ENCODE measurements around the gene HOMER2.
"Not testable (repeated sequence)": the region's sequence is repeated elsewhere in the genome, so short reads cannot be mapped to it uniquely, and the experiment has no call there.

The HOMER2 gene

DNA sequence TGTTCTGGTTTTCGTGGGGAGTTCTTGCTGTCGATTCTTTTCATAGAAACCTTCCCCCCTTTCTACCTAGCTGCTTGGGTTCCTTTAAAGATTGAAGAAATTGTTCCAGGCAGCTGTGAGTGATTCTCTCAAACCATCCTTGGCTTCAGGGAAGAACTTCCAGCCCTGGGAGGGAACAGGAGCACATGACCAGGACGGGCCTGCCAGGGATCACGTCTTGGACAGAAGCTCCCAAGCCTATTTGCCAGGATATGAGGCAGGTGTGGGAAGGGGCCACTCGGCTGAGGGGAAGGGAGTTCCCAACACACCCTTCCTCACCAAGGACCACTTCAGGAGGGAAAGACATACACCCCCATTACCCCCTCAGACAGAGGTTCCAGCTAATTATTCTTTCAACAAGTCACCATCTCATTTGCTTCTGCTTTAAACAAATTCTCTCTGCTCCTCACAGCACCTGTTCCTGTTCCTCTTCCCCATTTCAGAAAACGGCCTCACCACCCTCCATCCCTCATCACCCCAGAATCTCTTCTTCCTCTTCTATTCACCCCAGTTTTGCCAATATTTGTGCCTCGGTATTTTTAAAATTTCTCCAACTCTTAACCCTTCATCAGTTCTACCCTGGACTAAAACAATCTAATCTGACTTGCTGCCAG, 80.6 kb downstream of the HOMER2 start:
- no peaks in the 10 kb centered on the region for H3K27me3 ChIP-seq (ENCODE audit: insufficient read depth, poor library complexity, severe bottlenecking)
- H3K4me3 ChIP-seq (ENCODE audit: severe bottlenecking): no peak overlapping the region
- TF ChIP-seq, protein P1, sequence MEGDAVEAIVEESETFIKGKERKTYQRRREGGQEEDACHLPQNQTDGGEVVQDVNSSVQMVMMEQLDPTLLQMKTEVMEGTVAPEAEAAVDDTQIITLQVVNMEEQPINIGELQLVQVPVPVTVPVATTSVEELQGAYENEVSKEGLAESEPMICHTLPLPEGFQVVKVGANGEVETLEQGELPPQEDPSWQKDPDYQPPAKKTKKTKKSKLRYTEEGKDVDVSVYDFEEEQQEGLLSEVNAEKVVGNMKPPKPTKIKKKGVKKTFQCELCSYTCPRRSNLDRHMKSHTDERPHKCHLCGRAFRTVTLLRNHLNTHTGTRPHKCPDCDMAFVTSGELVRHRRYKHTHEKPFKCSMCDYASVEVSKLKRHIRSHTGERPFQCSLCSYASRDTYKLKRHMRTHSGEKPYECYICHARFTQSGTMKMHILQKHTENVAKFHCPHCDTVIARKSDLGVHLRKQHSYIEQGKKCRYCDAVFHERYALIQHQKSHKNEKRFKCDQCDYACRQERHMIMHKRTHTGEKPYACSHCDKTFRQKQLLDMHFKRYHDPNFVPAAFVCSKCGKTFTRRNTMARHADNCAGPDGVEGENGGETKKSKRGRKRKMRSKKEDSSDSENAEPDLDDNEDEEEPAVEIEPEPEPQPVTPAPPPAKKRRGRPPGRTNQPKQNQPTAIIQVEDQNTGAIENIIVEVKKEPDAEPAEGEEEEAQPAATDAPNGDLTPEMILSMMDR (IDR thresholded peaks at IDR 0.05; ENCODE audit: poor library complexity, severe bottlenecking): no peak

DNA sequence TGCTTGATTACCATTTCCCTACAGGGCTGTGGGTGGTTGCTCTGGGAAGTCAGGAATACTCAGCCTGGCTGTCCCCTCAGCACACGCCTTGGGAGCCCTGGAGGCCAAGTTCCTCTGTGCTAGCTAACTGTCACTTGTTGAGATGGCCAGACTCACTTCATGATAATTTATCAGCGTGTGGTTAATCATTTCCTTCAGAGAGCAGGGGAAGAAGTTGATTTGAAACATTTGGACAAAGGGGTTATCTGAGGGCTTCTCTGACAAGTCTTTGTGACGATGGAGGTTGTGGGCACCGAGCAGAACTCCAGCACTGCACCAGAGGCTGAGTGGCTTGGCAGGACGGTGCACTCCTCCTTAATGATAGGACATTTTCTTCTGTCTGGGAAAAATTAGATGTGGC, 81.2 kb downstream of the HOMER2 start:
- no peak overlapping the region for H3K27ac ChIP-seq (ENCODE audit: poor library complexity, severe bottlenecking)
- DNase-seq (ENCODE audit: low spot score) (no peak), ATAC-seq (ENCODE audit: low read depth) (no peak)
- H3K27me3 ChIP-seq (ENCODE audit: insufficient read depth, poor library complexity, severe bottlenecking): no peaks in the 10 kb centered on the region
- TF ChIP-seq, protein P1 (IDR thresholded peaks at IDR 0.05; ENCODE audit: poor library complexity, severe bottlenecking): no peak
- no peaks in the 10 kb centered on the region for H3K4me1 ChIP-seq (ENCODE audit: insufficient read depth, poor library complexity, severe bottlenecking)
- H3K36me3 ChIP-seq (ENCODE audit: low read depth): 0 out of 2 replicates have a peak, but pooled peaks cover 3% of the 10 kb centered on the region
- H3K9me3 ChIP-seq (ENCODE audit: severe bottlenecking): no peaks in the 10 kb centered on the region
- no peak overlapping the region for H3K4me3 ChIP-seq (ENCODE audit: severe bottlenecking)

More for the DNA sequence above, 80.6 kb downstream of the HOMER2 start:
- DNase-seq (ENCODE audit: low spot score) (peak; percentile 29), ATAC-seq (ENCODE audit: low read depth) (no peak)
- H3K36me3 ChIP-seq (ENCODE audit: low read depth): 0 out of 2 replicates have a peak, but pooled peaks cover 3% of the 10 kb centered on the region
- H3K9me3 ChIP-seq (ENCODE audit: severe bottlenecking): no peaks in the 10 kb centered on the region
- no peaks in the 10 kb centered on the region for H3K4me1 ChIP-seq (ENCODE audit: insufficient read depth, poor library complexity, severe bottlenecking)
- no peak overlapping the region for H3K27ac ChIP-seq (ENCODE audit: poor library complexity, severe bottlenecking)

DNA sequence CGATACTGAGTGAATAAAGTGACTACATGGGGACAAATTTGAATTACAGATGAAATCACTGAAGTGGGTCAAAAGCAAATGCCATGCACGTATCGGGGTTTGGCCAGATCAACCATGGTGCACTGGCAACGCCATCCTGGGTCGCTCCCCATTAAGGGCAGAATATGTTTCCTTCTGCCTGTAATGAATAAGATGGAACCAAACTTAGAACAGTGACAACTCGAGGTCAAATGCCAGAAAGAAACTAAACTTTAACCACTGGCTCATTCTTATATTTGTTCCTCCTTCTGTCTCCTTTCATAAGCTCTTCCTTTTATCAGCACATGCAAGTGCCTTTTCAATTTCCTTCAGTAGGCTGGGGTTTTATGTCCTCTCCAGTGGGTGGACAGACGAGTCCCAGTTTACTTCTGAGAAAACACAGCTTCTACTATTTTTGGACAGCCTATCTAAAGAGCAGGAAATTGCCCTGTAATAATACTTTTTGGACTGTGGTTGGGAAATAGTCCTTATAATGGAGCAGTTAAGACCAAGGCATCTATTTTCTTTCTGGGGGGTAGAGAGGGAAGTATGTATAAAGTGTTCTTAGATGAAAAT, 81.7 kb downstream of the HOMER2 start:
- no peaks in the 10 kb centered on the region for H3K27me3 ChIP-seq (ENCODE audit: insufficient read depth, poor library complexity, severe bottlenecking)
- 0 out of 2 replicates have a peak, but pooled peaks cover 3% of the 10 kb centered on the region for H3K36me3 ChIP-seq (ENCODE audit: low read depth)
- no peaks in the 10 kb centered on the region for H3K4me1 ChIP-seq (ENCODE audit: insufficient read depth, poor library complexity, severe bottlenecking)
- H3K27ac ChIP-seq (ENCODE audit: poor library complexity, severe bottlenecking): no peak overlapping the region
- no peaks in the 10 kb centered on the region for H3K9me3 ChIP-seq (ENCODE audit: severe bottlenecking)
- no peak for DNase-seq (ENCODE audit: low spot score)
- no peak overlapping the region for H3K4me3 ChIP-seq (ENCODE audit: severe bottlenecking)
- no peak for ATAC-seq (ENCODE audit: low read depth)
- TF ChIP-seq, protein P1 (IDR thresholded peaks at IDR 0.05; ENCODE audit: poor library complexity, severe bottlenecking): no peak

DNA sequence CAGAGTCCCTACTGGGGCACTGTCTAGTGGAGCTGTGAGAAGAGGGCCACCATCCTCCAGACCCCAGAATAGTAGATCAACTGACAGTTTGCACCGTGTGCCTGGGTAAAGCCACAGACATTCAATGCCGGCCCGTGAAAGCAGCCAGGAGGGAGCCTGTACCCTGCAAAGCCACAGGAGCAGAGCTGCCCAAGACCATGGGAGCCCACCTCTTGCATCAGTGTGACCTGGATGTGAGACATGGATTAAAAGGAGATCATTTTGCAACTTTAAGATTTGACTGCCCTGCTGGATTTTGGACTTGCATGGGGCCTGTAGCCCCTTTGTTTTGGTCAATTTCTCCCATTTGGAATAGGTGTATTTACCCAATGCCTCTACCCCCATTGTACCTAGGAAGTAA, 86.5 kb downstream of the HOMER2 start:
- H3K27me3 ChIP-seq (ENCODE audit: insufficient read depth, poor library complexity, severe bottlenecking); H3K27ac ChIP-seq (ENCODE audit: poor library complexity, severe bottlenecking); ATAC-seq (ENCODE audit: low read depth); H3K4me3 ChIP-seq (ENCODE audit: severe bottlenecking); H3K9me3 ChIP-seq (ENCODE audit: severe bottlenecking); H3K36me3 ChIP-seq (ENCODE audit: low read depth); DNase-seq (ENCODE audit: low spot score); H3K4me1 ChIP-seq (ENCODE audit: insufficient read depth, poor library complexity, severe bottlenecking): not testable (repeated sequence)

DNA sequence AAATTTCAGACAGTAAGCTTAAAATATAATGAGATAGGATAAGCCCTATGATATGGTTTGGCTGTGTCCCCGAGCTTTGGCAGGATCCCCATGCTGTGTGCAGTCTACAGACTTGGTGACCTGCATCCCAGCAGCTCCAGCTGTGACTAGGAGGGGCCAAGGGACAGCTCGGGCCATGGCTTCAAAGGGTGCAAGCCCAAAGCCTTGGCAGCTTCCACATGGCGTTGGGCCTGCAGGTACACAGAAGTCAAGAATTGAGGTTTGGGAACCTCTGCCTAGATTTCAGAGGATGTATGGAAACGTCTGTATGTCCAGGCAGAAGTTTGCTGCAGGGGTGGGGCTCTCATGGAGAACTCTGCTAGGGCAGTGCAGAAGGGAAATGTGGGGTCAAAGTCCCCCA, 86.9 kb downstream of the HOMER2 start:
- not testable (repeated sequence) for H3K27ac ChIP-seq (ENCODE audit: poor library complexity, severe bottlenecking); ATAC-seq (ENCODE audit: low read depth); H3K4me3 ChIP-seq (ENCODE audit: severe bottlenecking); H3K9me3 ChIP-seq (ENCODE audit: severe bottlenecking); H3K36me3 ChIP-seq (ENCODE audit: low read depth); H3K27me3 ChIP-seq (ENCODE audit: insufficient read depth, poor library complexity, severe bottlenecking); H3K4me1 ChIP-seq (ENCODE audit: insufficient read depth, poor library complexity, severe bottlenecking)
- peak; percentile 48 for DNase-seq (ENCODE audit: low spot score)

DNA sequence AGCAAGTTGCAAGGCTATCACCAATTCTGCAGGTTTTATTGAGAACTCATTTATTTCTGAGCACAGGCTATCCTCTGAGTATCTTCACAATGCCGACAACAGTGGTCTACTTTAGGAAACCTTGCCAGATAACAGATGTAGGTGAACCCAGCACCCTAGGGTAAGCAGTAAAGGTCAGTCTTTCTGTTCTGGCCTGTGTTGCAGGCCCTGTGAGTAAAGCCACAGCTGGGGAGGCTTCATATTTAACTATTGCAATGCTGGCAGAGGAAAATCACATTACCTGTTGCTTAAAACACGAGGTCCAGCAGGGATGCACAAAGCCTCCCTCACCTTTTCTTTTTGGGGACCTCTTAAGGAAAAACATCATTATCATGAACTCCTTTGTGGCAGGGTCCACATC, 87.6 kb downstream of the HOMER2 start:
- Histone ChIP-seq H3K27me3 (ENCODE audit: insufficient read depth, poor library complexity, severe bottlenecking) (no peaks in the 10 kb centered on the region), H3K4me1 (ENCODE audit: insufficient read depth, poor library complexity, severe bottlenecking) (no peaks in the 10 kb centered on the region), H3K4me3 (ENCODE audit: severe bottlenecking) (no peak overlapping the region), H3K27ac (ENCODE audit: poor library complexity, severe bottlenecking) (no peak overlapping the region), H3K9me3 (ENCODE audit: severe bottlenecking) (no peaks in the 10 kb centered on the region), H3K36me3 (ENCODE audit: low read depth) (peaks cover 3% of the 10 kb centered on the region; the same call in 1 of the 2 replicates)
- TF ChIP-seq, protein P1 (IDR thresholded peaks at IDR 0.05; ENCODE audit: poor library complexity, severe bottlenecking): no peak
- DNase-seq (ENCODE audit: low spot score) (no peak), ATAC-seq (ENCODE audit: low read depth) (no peak)

Measured in RWPE2 (cell line).